NCI-H1048 (cell line): Measurements from ENCODE around the gene NSUN5.
"Not testable (repeated sequence)": the region's sequence is repeated elsewhere in the genome, so short reads cannot be mapped to it uniquely, and the experiment has no call there.

Experiments
- DNase-seq: peaks from one replicate; lab custom pipeline; 2025; lab: John Stamatoyannopoulos, UW

The NSUN5 gene

GRCh38 chr7:73277210-73277609 is 31.4 kb downstream of the NSUN5 start:
- DNase-seq: not testable (repeated sequence)

GRCh38 chr7:73267813-73268212 is 40.8 kb downstream of the NSUN5 start:
- DNase-seq: not testable (repeated sequence)

- DNase-seq: not testable (repeated sequence)
Observed at GRCh38 chr7:73266719-73267368, 41.8 kb downstream of the NSUN5 start.

- not testable (repeated sequence) for DNase-seq
Observed at GRCh38 chr7:73262416-73262815, 46.2 kb downstream of the NSUN5 start.
